K562 (cell line): ENCODE measurements around the gene SHISA7. TPM values are rescaled to one million over a fixed set of nuclear protein-coding genes. Genes with fewer than 3 reads are reported as not detected.

ENCODE experiments used
- BRF1 ChIP-seq: IDR thresholded peaks from 3 replicates; pipeline ENCODE4 v1.6.1; 2011; ENCODE audit warnings: borderline replicate concordance, mild to moderate bottlenecking; ENCODE audit not compliant: insufficient read length; ENCODE audit errors: extremely low read depth
- CCNT2 ChIP-seq: IDR thresholded peaks from 2 replicates; pipeline ENCODE4 v1.6.1; 2011; ENCODE audit warnings: borderline replicate concordance, low read depth, mild to moderate bottlenecking, moderate library complexity, mixed read lengths, low read length; ENCODE audit not compliant: insufficient read length; ENCODE audit errors: extremely low read depth
- CREBBP ChIP-seq: IDR thresholded peaks from one replicate; pipeline ENCODE4 v1.6.1; 2012; ENCODE audit warnings: low read depth, mild to moderate bottlenecking, control low read depth, inconsistent platforms, low read length
- CREM ChIP-seq: IDR thresholded peaks from 2 replicates; pipeline ENCODE4 v1.6.1; 2014; ENCODE audit warnings: antibody characterized with exemption, low read depth
- MCM7 ChIP-seq, 2 experiments: fragments of 450-650 bp; IDR thresholded peaks; 2 replicates each; pipeline ENCODE4 v1.6.1; 2016 to 2018
- NCOA2 ChIP-seq, 2 experiments: fragments of 450-650 bp; IDR thresholded peaks; 2 replicates each; pipeline ENCODE4 v1.6.1; 2018; ENCODE audit warnings: mild to moderate bottlenecking in 2 of 2, moderate library complexity in 1 of 2; ENCODE audit not compliant: partially characterized antibody in 2 of 2
- SIN3A ChIP-seq, 2 experiments: fragments of 150-350 bp in 1 of 2; IDR thresholded peaks; 2 replicates each; pipeline ENCODE4 v1.6.1; 2011 to 2016; ENCODE audit warnings: borderline replicate concordance in 2 of 2, low read depth in 2 of 2, low read length in 2 of 2, mild to moderate bottlenecking in 2 of 2, moderate library complexity in 2 of 2; ENCODE audit not compliant: control insufficient read depth in 1 of 2
- SIN3B ChIP-seq: fragments of 450-650 bp; IDR thresholded peaks from 2 replicates; pipeline ENCODE4 v1.6.1; 2017; ENCODE audit warnings: low read depth, mild to moderate bottlenecking, moderate library complexity
- SMAD4 ChIP-seq: fragments of 250-450 bp; sonication (Bioruptor Pico); conservative IDR thresholded peaks from 2 replicates; pipeline ENCODE4 v1.8.0; 2021; ENCODE audit warnings: inconsistent platforms, mild to moderate bottlenecking, moderate library complexity
- TARDBP ChIP-seq: fragments of 450-650 bp; IDR thresholded peaks from 2 replicates; pipeline ENCODE4 v1.6.1; 2016
- TEAD1 ChIP-seq, 2 experiments: fragments of 450-650 bp in 1 of 2; sonication (generic) in 1 of 2; formaldehyde crosslinking; IDR thresholded peaks; 2 replicates each; pipeline versions ENCODE4 v1.4.0 to v1.8.0; 2020 to 2022; ENCODE audit warnings: mild to moderate bottlenecking in 2 of 2, missing genetic modification reagents in 1 of 2
- ZNF436 ChIP-seq: fragments of 250-450, 450-650 bp; sonication (Bioruptor Pico); formaldehyde crosslinking; IDR thresholded peaks from 2 replicates; pipeline ENCODE4 v1.7.0; 2020; ENCODE audit warnings: mild to moderate bottlenecking
- polyA plus RNA-seq, 8 experiments: library from polyadenylated mRNA; depleted of rRNA in 4 of 8; stranded (reverse) in 5 of 8; unstranded in 3 of 8; fragments of >200 nt; fragmentation: Nextera tagmentation in 2 of 8; fragmentation: Illumina TruSeq in 1 of 8; extraction: Ambion mirVana in 2 of 8; extraction: Trizol in 1 of 8; gene quantifications; 2 replicates each; pipeline versions ENCODE4 v1.2.1 to v1.2.3, GENCODE V29; 2011 to 2014; ENCODE audit warnings: inconsistent platforms in 1 of 8, missing spikeins in 1 of 8
- total RNA-seq, 7 experiments: library from RNA; depleted of rRNA in 6 of 7; stranded (reverse); fragments of >200 nt in 6 of 7; fragmentation: Illumina TruSeq in 2 of 7; extraction: Trizol in 2 of 7; gene quantifications; 2 replicates each; pipeline versions ENCODE4 v1.2.1 to v1.2.3, GENCODE V29; 2011 to 2021; ENCODE audit warnings: low replicate concordance in 1 of 7
- TF ChIP-seq, protein P1 (sequence below): sonication (generic); formaldehyde crosslinking; IDR thresholded peaks from 2 replicates; pipeline ENCODE4 v1.8.0; 2022; ENCODE audit warnings: mild to moderate bottlenecking, missing genetic modification reagents
- TF ChIP-seq, protein P2 (sequence below): IDR thresholded peaks from 2 replicates; pipeline ENCODE4 v1.6.1; 2011; ENCODE audit warnings: borderline replicate concordance, low read depth, mild to moderate bottlenecking, moderate library complexity, low read length; ENCODE audit not compliant: insufficient read depth, poor library complexity, severe bottlenecking
- TF ChIP-seq, protein P3 (sequence below): sonication (generic); formaldehyde crosslinking; IDR thresholded peaks from 2 replicates; pipeline ENCODE4 v1.8.0; 2022; ENCODE audit warnings: missing genetic modification reagents, mild to moderate bottlenecking, moderate library complexity, borderline replicate concordance
- TF ChIP-seq, protein P4 (sequence below): sonication (generic); formaldehyde crosslinking; IDR thresholded peaks from 2 replicates; pipeline ENCODE4 v1.9.0; 2022; ENCODE audit warnings: mild to moderate bottlenecking, missing genetic modification reagents

SHISA7 gene
- total and polyA plus RNA-seq, 9 of the 15 experiments (the other 6 are each of a cell fraction or from before 2014, with no cell fraction given) = 0.01 to 0.40 (median 0.07) TPM

DNA sequence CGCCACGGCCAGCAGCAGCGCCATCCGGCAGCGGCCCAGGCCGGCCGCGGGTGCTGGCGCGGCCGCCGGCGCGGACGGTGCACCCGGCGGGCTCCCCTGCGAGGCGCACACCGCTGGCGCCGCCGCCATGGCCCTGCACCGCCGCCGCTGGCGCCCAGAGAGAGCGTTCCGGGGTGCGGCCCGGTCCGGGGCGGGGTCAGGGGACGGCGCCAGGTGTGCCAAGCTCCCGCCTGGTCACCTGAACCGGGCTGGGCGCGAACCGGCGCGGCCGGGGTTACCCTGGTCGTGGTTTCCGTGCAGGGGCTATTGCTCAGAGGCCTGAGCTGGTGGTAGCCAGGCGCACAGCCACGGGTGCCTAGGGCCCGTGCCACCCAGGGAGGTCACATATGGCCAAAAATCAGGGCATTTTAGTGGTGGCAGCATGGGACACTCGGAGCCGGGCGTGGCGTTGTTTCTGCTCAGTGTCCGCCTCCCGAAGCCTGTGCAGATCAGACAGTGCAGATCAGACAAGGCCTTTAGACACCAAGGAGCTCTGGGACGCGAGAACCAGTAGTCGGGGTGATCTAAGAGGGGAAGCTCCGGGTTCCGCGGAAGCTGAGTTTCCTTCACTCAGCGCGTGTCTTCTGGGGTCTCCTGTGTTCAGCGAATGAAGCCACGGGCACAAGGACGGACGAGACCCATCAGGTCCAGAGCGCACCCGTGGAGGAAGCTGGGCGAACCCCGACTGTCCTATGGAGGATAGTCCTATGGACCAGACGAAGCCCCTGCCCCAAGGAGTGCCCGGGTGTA, 58.8 kb downstream of the SHISA7 start, which contains the start of gene TMEM238 (continued):
- peak in 1 of 2 experiments; percentile 5; a peak in 1 of 4 replicates for TF ChIP-seq SIN3A (IDR thresholded peaks at IDR 0.05; ENCODE audit: borderline replicate concordance in 2 of 2, control insufficient read depth in 1 of 2, low read depth in 2 of 2, low read length in 2 of 2)
- TF ChIP-seq SMAD4 = peak; percentile 40; the same call in 1 of the 2 replicates
- 0 out of 2 replicates have a peak, but pooled peaks have one; percentile 3 for TF ChIP-seq CREM
- TF ChIP-seq, protein P1, sequence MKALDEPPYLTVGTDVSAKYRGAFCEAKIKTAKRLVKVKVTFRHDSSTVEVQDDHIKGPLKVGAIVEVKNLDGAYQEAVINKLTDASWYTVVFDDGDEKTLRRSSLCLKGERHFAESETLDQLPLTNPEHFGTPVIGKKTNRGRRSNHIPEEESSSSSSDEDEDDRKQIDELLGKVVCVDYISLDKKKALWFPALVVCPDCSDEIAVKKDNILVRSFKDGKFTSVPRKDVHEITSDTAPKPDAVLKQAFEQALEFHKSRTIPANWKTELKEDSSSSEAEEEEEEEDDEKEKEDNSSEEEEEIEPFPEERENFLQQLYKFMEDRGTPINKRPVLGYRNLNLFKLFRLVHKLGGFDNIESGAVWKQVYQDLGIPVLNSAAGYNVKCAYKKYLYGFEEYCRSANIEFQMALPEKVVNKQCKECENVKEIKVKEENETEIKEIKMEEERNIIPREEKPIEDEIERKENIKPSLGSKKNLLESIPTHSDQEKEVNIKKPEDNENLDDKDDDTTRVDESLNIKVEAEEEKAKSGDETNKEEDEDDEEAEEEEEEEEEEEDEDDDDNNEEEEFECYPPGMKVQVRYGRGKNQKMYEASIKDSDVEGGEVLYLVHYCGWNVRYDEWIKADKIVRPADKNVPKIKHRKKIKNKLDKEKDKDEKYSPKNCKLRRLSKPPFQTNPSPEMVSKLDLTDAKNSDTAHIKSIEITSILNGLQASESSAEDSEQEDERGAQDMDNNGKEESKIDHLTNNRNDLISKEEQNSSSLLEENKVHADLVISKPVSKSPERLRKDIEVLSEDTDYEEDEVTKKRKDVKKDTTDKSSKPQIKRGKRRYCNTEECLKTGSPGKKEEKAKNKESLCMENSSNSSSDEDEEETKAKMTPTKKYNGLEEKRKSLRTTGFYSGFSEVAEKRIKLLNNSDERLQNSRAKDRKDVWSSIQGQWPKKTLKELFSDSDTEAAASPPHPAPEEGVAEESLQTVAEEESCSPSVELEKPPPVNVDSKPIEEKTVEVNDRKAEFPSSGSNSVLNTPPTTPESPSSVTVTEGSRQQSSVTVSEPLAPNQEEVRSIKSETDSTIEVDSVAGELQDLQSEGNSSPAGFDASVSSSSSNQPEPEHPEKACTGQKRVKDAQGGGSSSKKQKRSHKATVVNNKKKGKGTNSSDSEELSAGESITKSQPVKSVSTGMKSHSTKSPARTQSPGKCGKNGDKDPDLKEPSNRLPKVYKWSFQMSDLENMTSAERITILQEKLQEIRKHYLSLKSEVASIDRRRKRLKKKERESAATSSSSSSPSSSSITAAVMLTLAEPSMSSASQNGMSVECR (CRISPR knock-in tag) = 0 out of 2 replicates have a peak, but pooled peaks have one; percentile 24
- TF ChIP-seq CCNT2 = peak; percentile 12
- TF ChIP-seq, protein P2, sequence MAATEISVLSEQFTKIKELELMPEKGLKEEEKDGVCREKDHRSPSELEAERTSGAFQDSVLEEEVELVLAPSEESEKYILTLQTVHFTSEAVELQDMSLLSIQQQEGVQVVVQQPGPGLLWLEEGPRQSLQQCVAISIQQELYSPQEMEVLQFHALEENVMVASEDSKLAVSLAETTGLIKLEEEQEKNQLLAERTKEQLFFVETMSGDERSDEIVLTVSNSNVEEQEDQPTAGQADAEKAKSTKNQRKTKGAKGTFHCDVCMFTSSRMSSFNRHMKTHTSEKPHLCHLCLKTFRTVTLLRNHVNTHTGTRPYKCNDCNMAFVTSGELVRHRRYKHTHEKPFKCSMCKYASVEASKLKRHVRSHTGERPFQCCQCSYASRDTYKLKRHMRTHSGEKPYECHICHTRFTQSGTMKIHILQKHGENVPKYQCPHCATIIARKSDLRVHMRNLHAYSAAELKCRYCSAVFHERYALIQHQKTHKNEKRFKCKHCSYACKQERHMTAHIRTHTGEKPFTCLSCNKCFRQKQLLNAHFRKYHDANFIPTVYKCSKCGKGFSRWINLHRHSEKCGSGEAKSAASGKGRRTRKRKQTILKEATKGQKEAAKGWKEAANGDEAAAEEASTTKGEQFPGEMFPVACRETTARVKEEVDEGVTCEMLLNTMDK = no peak
- no peak for TF ChIP-seq ZNF436 (CRISPR knock-in tag)
- TF ChIP-seq NCOA2 (IDR thresholded peaks at IDR 0.05; ENCODE audit: partially characterized antibody in 2 of 2) = no peak
- no peak for TF ChIP-seq CREBBP
- TF ChIP-seq BRF1 = no peak
- TF ChIP-seq, protein P3, sequence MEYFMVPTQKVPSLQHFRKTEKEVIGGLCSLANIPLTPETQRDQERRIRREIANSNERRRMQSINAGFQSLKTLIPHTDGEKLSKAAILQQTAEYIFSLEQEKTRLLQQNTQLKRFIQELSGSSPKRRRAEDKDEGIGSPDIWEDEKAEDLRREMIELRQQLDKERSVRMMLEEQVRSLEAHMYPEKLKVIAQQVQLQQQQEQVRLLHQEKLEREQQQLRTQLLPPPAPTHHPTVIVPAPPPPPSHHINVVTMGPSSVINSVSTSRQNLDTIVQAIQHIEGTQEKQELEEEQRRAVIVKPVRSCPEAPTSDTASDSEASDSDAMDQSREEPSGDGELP (CRISPR knock-in tag) = peak; percentile 19; the same call in 1 of the 2 replicates
- TF ChIP-seq TARDBP = no peak
- 0 out of 4 replicates have a peak, but pooled peaks of 1 of the 2 experiments have one; percentile 27 for TF ChIP-seq TEAD1 (CRISPR knock-in tag; IDR thresholded peaks at IDR 0.05)
- TF ChIP-seq SIN3B = peak; percentile 0; the same call in 1 of the 2 replicates
- TF ChIP-seq, protein P4, sequence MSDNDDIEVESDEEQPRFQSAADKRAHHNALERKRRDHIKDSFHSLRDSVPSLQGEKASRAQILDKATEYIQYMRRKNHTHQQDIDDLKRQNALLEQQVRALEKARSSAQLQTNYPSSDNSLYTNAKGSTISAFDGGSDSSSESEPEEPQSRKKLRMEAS (CRISPR knock-in tag) = peak; percentile 58
- TF ChIP-seq MCM7 (IDR thresholded peaks at IDR 0.05) = no peak
